BLaER1 treated with 17β-estradiol and CSF1 and Interleukin-3, amounts not matched to agents 10 nM and 100 nM (cell line): ENCODE data around the gene CYP27A1.

ENCODE experiments used
- H3K27ac ChIP-seq, 11 experiments: shearing (Covaris generic); formaldehyde crosslinking; 2 replicates each; pipeline ENCODE4 v1.8.1; 2022
- H3K27me3 ChIP-seq, 11 experiments: shearing (Covaris generic); formaldehyde crosslinking; 2 replicates each; pipeline ENCODE4 v1.8.1; 2022
- H3K36me3 ChIP-seq, 11 experiments: shearing (Covaris generic); formaldehyde crosslinking; 2 replicates each; pipeline ENCODE4 v1.8.1; 2022
- H3K4me1 ChIP-seq, 10 experiments: shearing (Covaris generic); formaldehyde crosslinking; 2 replicates each; pipeline ENCODE4 v1.8.1; 2022
- H3K4me2 ChIP-seq, 11 experiments: shearing (Covaris generic); formaldehyde crosslinking; 2 replicates each; pipeline ENCODE4 v1.8.1; 2022
- H3K4me3 ChIP-seq, 10 experiments: shearing (Covaris generic); formaldehyde crosslinking; 2 replicates each; pipeline ENCODE4 v1.8.1; 2022
- H3K9ac ChIP-seq, 11 experiments: shearing (Covaris generic); formaldehyde crosslinking; 2 replicates each; pipeline ENCODE4 v1.8.1; 2022
- H3K9me3 ChIP-seq, 11 experiments: shearing (Covaris generic); formaldehyde crosslinking; replicated peaks in 1 of 11; 2 replicates each; pipeline ENCODE4 v1.8.1; 2022
- H4K20me1 ChIP-seq, 11 experiments: shearing (Covaris generic); formaldehyde crosslinking; 2 replicates each; pipeline ENCODE4 v1.8.1; 2022
- Cebpa-rat ChIP-seq, 11 experiments: shearing (Covaris generic); IDR thresholded peaks; 2 replicates each; pipeline ENCODE4 v1.8.1; 2022

Gene CYP27A1

GRCh38 chr2:218815649-218816048 is 33.7 kb downstream of the CYP27A1 start:
- Histone ChIP-seq H3K4me2 (peak overlapping the region in 2 of 11 experiments; percentile 76 to 80; a peak in 4 of 22 replicates), H3K36me3 (no peaks in the 10 kb centered on the region), H3K27ac (peak overlapping the region in 1 of 11 experiments; percentile 46; a peak in 1 of 22 replicates), H3K9ac (no peak overlapping the region), H3K27me3 (peaks cover 0 to 55% (median 0%) of the 10 kb centered on the region in 11 experiments; a peak in 9 of 22 replicates), H3K4me3 (no peak overlapping the region), H3K9me3 (no peaks in the 10 kb centered on the region), H4K20me1 (peaks cover 0 to 30% (median 0%) of the 10 kb centered on the region in 11 experiments; a peak in 2 of 22 replicates), H3K4me1 (peaks cover 0 to 100% (median 0%) of the 10 kb centered on the region in 10 experiments; a peak in 8 of 20 replicates)
- no peak for TF ChIP-seq Cebpa-rat (IDR thresholded peaks at IDR 0.05)

GRCh38 chr2:218816561-218817011 is 34.6 kb downstream of the CYP27A1 start:
- Histone ChIP-seq H3K4me3 (no peak overlapping the region), H3K4me1 (peaks cover 0 to 100% (median 0%) of the 10 kb centered on the region in 10 experiments; a peak in 8 of 20 replicates), H3K27me3 (peaks cover 0 to 48% (median 0%) of the 10 kb centered on the region in 11 experiments; a peak in 10 of 22 replicates), H3K36me3 (no peaks in the 10 kb centered on the region), H3K4me2 (peak overlapping the region in 2 of 11 experiments; percentile 70 to 80; a peak in 4 of 22 replicates), H4K20me1 (peaks cover 0 to 26% (median 0%) of the 10 kb centered on the region in 11 experiments; a peak in 2 of 22 replicates), H3K9ac (no peak overlapping the region), H3K9me3 (no peaks in the 10 kb centered on the region), H3K27ac (peak overlapping the region in 2 of 11 experiments; percentile 19 to 37; a peak in 2 of 22 replicates)
- TF ChIP-seq Cebpa-rat (IDR thresholded peaks at IDR 0.05) = no peak

GRCh38 chr2:218819093-218819492 is 37.1 kb downstream of the CYP27A1 start:
- Histone ChIP-seq H3K27ac (peak overlapping the region in 3 of 11 experiments; percentile 26 to 69 (median 37); a peak in 3 of 22 replicates), H3K9ac (no peak overlapping the region), H3K4me2 (peak overlapping the region in 3 of 11 experiments; percentile 30 to 90 (median 76); a peak in 6 of 22 replicates), H3K27me3 (peaks cover 0 to 27% (median 0%) of the 10 kb centered on the region in 11 experiments; a peak in 9 of 22 replicates), H3K9me3 (no peaks in the 10 kb centered on the region), H3K4me1 (peaks cover 0 to 94% (median 0%) of the 10 kb centered on the region in 10 experiments; a peak in 8 of 20 replicates), H3K36me3 (no peaks in the 10 kb centered on the region), H4K20me1 (peaks cover 0 to 27% (median 0%) of the 10 kb centered on the region in 11 experiments; a peak in 2 of 22 replicates), H3K4me3 (no peak overlapping the region)
- TF ChIP-seq Cebpa-rat (IDR thresholded peaks at IDR 0.05) = no peak

GRCh38 chr2:218820746-218821369 is 38.9 kb downstream of the CYP27A1 start:
- Histone ChIP-seq H3K9ac (peak overlapping the region in 2 of 11 experiments; percentile 18 to 40; a peak in 2 of 22 replicates), H3K27me3 (peaks cover 0 to 13% (median 0%) of the 10 kb centered on the region in 11 experiments; a peak in 6 of 22 replicates), H3K4me1 (peaks cover 0 to 87% (median 0%) of the 10 kb centered on the region in 10 experiments; a peak in 8 of 20 replicates), H3K27ac (peak overlapping the region in 3 of 11 experiments; percentile 53 to 69 (median 63); a peak in 6 of 22 replicates), H3K4me3 (no peak overlapping the region), H3K4me2 (peak overlapping the region in 4 of 11 experiments; percentile 28 to 90 (median 62); a peak in 8 of 22 replicates), H3K9me3 (no peaks in the 10 kb centered on the region), H4K20me1 (peaks cover 0 to 18% (median 0%) of the 10 kb centered on the region in 11 experiments; a peak in 1 of 22 replicates), H3K36me3 (no peaks in the 10 kb centered on the region)
- TF ChIP-seq Cebpa-rat (IDR thresholded peaks at IDR 0.05) = no peak

GRCh38 chr2:218821605-218822211 is 39.8 kb downstream of the CYP27A1 start:
- no peak overlapping the region for H3K9ac ChIP-seq
- TF ChIP-seq Cebpa-rat (IDR thresholded peaks at IDR 0.05) = no peak
- no peak overlapping the region for H3K4me3 ChIP-seq
- H3K27ac ChIP-seq = peak overlapping the region in 2 of 11 experiments; percentile 63 to 69; a peak in 1 of 22 replicates
- peaks cover 0 to 18% (median 0%) of the 10 kb centered on the region in 11 experiments; a peak in 1 of 22 replicates for H4K20me1 ChIP-seq
- peaks cover 0 to 84% (median 0%) of the 10 kb centered on the region in 10 experiments; a peak in 8 of 20 replicates for H3K4me1 ChIP-seq
- no peaks in the 10 kb centered on the region for H3K9me3 ChIP-seq
- no peaks in the 10 kb centered on the region for H3K36me3 ChIP-seq
- H3K27me3 ChIP-seq = peaks cover 0 to 11% (median 0%) of the 10 kb centered on the region in 11 experiments; a peak in 5 of 22 replicates
- H3K4me2 ChIP-seq = peak overlapping the region in 2 of 11 experiments; percentile 76 to 90; a peak in 3 of 22 replicates

GRCh38 chr2:218822622-218823021 is 40.7 kb downstream of the CYP27A1 start:
- H3K36me3 ChIP-seq = no peaks in the 10 kb centered on the region
- no peak for TF ChIP-seq Cebpa-rat (IDR thresholded peaks at IDR 0.05)
- peaks cover 0 to 10% (median 0%) of the 10 kb centered on the region in 11 experiments; a peak in 5 of 22 replicates for H3K27me3 ChIP-seq
- H3K9ac ChIP-seq = no peak overlapping the region
- peak overlapping the region in 2 of 11 experiments; percentile 2 to 15; a peak in 2 of 22 replicates for H3K4me2 ChIP-seq
- peaks cover 0 to 18% (median 0%) of the 10 kb centered on the region in 11 experiments; a peak in 1 of 22 replicates for H4K20me1 ChIP-seq
- H3K9me3 ChIP-seq = no peaks in the 10 kb centered on the region
- peaks cover 0 to 75% (median 0%) of the 10 kb centered on the region in 10 experiments; a peak in 8 of 20 replicates for H3K4me1 ChIP-seq
- no peak overlapping the region for H3K4me3 ChIP-seq
- no peak overlapping the region for H3K27ac ChIP-seq

- Histone ChIP-seq H3K4me1 (peaks cover 0 to 68% (median 0%) of the 10 kb centered on the region in 10 experiments; a peak in 8 of 20 replicates), H3K9ac (no peak overlapping the region), H3K27me3 (peaks cover 0 to 10% (median 0%) of the 10 kb centered on the region in 11 experiments; a peak in 5 of 22 replicates), H3K27ac (no peak overlapping the region), H4K20me1 (peaks cover 0 to 18% (median 0%) of the 10 kb centered on the region in 11 experiments; a peak in 1 of 22 replicates), H3K9me3 (no peaks in the 10 kb centered on the region), H3K36me3 (no peaks in the 10 kb centered on the region), H3K4me3 (no peak overlapping the region), H3K4me2 (peak overlapping the region in 1 of 11 experiments; percentile 23; a peak in 2 of 22 replicates)
- TF ChIP-seq Cebpa-rat (IDR thresholded peaks at IDR 0.05) = no peak
Measured at GRCh38 chr2:218823196-218823855, 41.4 kb downstream of the CYP27A1 start.

GRCh38 chr2:218824004-218824403 is 42.1 kb downstream of the CYP27A1 start:
- peaks cover 0 to 10% (median 0%) of the 10 kb centered on the region in 11 experiments; a peak in 5 of 22 replicates for H3K27me3 ChIP-seq
- no peak overlapping the region for H3K4me2 ChIP-seq
- peaks cover 0 to 61% (median 0%) of the 10 kb centered on the region in 10 experiments; a peak in 8 of 20 replicates for H3K4me1 ChIP-seq
- peaks cover 0 to 18% (median 0%) of the 10 kb centered on the region in 11 experiments; a peak in 1 of 22 replicates for H4K20me1 ChIP-seq
- H3K9ac ChIP-seq = no peak overlapping the region
- no peaks in the 10 kb centered on the region for H3K36me3 ChIP-seq
- H3K9me3 ChIP-seq = no peaks in the 10 kb centered on the region
- no peak overlapping the region for H3K4me3 ChIP-seq
- TF ChIP-seq Cebpa-rat (IDR thresholded peaks at IDR 0.05) = no peak
- no peak overlapping the region for H3K27ac ChIP-seq
